ENCODE results near the gene CDHR2.
A peak's percentile ranks its signal among the peaks of the same experiment; 100 is the strongest.

Gene CDHR2

GRCh38 chr5:176624938-176625337 is 75.8 kb downstream of the CDHR2 start:
- no peak overlapping the region for H3K27ac ChIP-seq (ENCODE audit: extremely low read depth, low read depth, low read length)
- H3K9me3 ChIP-seq (ENCODE audit: control insufficient read depth, insufficient read depth, low read depth, low read length): no peaks in the 10 kb centered on the region
- CTCF ChIA-PET: no interaction called here
- POLR2A ChIA-PET: no interaction called here
- H3K4me1 ChIP-seq (ENCODE audit: control insufficient read depth, insufficient read depth, low read length): 0 out of 2 replicates have a peak, but pooled peaks cover 2% of the 10 kb centered on the region
- no peak overlapping the region for H3K4me3 ChIP-seq (ENCODE audit: low read depth, low read length)
- TF ChIP-seq PRDM10 (tag by site-specific recombination; IDR thresholded peaks at IDR 0.05) (peak; percentile 81), ZIC2 (tag by site-specific recombination; IDR thresholded peaks at IDR 0.05) (peak; percentile 40; the same call in 1 of the 2 replicates), ZNF660 (tag by site-specific recombination; IDR thresholded peaks at IDR 0.05) (no peak), ZNF544 (tag by site-specific recombination; IDR thresholded peaks at IDR 0.05) (no peak), GLIS2 (tag by site-specific recombination; IDR thresholded peaks at IDR 0.05) (peak; percentile 55), OSR2 (tag by site-specific recombination; IDR thresholded peaks at IDR 0.05) (no peak), REST (tag by site-specific recombination; IDR thresholded peaks at IDR 0.05) (no peak), AEBP2 (tag by site-specific recombination; IDR thresholded peaks at IDR 0.05; ENCODE audit: borderline replicate concordance) (no peak)
- H3K36me3 ChIP-seq (ENCODE audit: control insufficient read depth in 2 of 2, insufficient read depth in 1 of 2, low read length in 2 of 2): no peaks in the 10 kb centered on the region

- H3K4me3 ChIP-seq (ENCODE audit: low read depth, low read length): no peak overlapping the region
- H3K36me3 ChIP-seq (ENCODE audit: control insufficient read depth in 2 of 2, insufficient read depth in 1 of 2, low read length in 2 of 2): no peaks in the 10 kb centered on the region
- POLR2A ChIA-PET: no interaction called here
- TF ChIP-seq ZNF18 (tag by site-specific recombination; IDR thresholded peaks at IDR 0.05) (peak; percentile 66; the same call in 1 of the 2 replicates), ZNF112 (tag by site-specific recombination; IDR thresholded peaks at IDR 0.05) (no peak), ZNF623 (tag by site-specific recombination; IDR thresholded peaks at IDR 0.05) (peak; percentile 92)
- CTCF ChIA-PET: no interaction called here
- no peak overlapping the region for H3K27ac ChIP-seq (ENCODE audit: extremely low read depth, low read depth, low read length)
- H3K9me3 ChIP-seq (ENCODE audit: control insufficient read depth, insufficient read depth, low read depth, low read length): no peaks in the 10 kb centered on the region
- 0 out of 2 replicates have a peak, but pooled peaks cover 2% of the 10 kb centered on the region for H3K4me1 ChIP-seq (ENCODE audit: control insufficient read depth, insufficient read depth, low read length)
Observed at GRCh38 chr5:176625512-176625911, 76.4 kb downstream of the CDHR2 start.
